ENCODE data around the gene WDR64.

WDR64 gene

DNA sequence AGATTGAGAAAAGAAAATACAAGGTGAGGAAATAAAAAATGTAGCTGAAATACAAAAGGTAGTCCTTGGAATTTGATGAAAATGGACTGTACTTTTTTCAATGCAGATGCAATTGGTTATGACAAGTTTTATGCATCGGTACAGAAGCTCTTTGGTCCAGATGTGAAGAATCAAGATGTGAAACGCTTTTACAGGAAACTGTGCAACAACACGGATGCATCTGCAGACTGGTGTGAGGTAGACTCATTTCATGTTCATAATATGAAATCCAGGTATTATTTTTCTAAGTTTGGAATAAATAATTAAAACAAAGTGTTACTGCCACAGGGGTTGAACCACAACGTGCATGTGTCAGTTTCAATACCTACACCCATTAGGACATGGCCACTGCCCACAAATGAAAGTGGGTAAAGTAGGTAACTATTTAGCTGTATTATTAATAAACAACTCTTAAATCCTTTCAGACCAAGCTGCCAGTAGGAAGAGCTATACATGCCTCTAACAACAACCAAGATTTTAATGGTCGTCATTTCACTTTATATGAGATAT lies 8.4 kb downstream of the WDR64 start:
- Histone ChIP-seq H3K27me3 (ENCODE audit: control insufficient read depth, insufficient read depth, low read length) (no peaks in the 10 kb centered on the region), H3K4me1 (no peaks in the 10 kb centered on the region), H3K4me2 (ENCODE audit: low read length) (no peak overlapping the region), H3K9ac (no peak overlapping the region), H3K4me3 (ENCODE audit: low read depth, low read length) (no peak overlapping the region), H2AFZ (no peak overlapping the region), H3K9me3 (ENCODE audit: control insufficient read depth, low read length) (no peaks in the 10 kb centered on the region), H3K79me2 (no peaks in the 10 kb centered on the region), H3K36me3 (ENCODE audit: control insufficient read depth, insufficient read depth, low read length) (no peaks in the 10 kb centered on the region), H3K27ac (no peak overlapping the region)
- TF ChIP-seq, protein P1, sequence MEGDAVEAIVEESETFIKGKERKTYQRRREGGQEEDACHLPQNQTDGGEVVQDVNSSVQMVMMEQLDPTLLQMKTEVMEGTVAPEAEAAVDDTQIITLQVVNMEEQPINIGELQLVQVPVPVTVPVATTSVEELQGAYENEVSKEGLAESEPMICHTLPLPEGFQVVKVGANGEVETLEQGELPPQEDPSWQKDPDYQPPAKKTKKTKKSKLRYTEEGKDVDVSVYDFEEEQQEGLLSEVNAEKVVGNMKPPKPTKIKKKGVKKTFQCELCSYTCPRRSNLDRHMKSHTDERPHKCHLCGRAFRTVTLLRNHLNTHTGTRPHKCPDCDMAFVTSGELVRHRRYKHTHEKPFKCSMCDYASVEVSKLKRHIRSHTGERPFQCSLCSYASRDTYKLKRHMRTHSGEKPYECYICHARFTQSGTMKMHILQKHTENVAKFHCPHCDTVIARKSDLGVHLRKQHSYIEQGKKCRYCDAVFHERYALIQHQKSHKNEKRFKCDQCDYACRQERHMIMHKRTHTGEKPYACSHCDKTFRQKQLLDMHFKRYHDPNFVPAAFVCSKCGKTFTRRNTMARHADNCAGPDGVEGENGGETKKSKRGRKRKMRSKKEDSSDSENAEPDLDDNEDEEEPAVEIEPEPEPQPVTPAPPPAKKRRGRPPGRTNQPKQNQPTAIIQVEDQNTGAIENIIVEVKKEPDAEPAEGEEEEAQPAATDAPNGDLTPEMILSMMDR (IDR thresholded peaks at IDR 0.05), result no peak

DNA sequence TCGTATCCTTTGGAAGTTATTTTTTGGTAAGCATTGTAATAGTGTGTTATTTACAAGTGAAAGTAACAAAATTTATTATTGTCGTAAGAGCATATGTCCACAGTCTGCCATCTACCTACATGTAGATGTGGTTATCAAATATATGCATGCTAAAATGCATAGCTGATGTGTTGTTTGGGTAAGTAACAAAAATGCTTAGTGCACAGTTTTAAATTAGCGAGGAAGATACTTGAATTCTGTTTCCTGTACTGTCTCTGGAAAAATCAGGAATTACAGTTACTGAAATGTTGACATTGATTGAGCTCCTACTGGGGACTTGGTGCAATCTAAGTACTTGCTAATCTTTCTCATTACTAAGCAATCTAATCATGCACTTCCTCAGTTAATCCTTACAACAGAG lies 14.3 kb downstream of the WDR64 start:
- no peaks in the 10 kb centered on the region for H3K9me3 ChIP-seq (ENCODE audit: control insufficient read depth, low read length)
- no peak overlapping the region for H3K4me3 ChIP-seq (ENCODE audit: low read depth, low read length)
- H3K4me2 ChIP-seq (ENCODE audit: low read length), result no peak overlapping the region
- H2AFZ ChIP-seq, result no peak overlapping the region
- no peak overlapping the region for H3K9ac ChIP-seq
- no peak overlapping the region for H3K27ac ChIP-seq
- H3K27me3 ChIP-seq (ENCODE audit: control insufficient read depth, insufficient read depth, low read length), result no peaks in the 10 kb centered on the region
- H3K4me1 ChIP-seq, result no peaks in the 10 kb centered on the region
- H3K36me3 ChIP-seq (ENCODE audit: control insufficient read depth, insufficient read depth, low read length), result no peaks in the 10 kb centered on the region
- H3K79me2 ChIP-seq, result no peaks in the 10 kb centered on the region
- TF ChIP-seq, protein P1 (IDR thresholded peaks at IDR 0.05), result no peak

DNA sequence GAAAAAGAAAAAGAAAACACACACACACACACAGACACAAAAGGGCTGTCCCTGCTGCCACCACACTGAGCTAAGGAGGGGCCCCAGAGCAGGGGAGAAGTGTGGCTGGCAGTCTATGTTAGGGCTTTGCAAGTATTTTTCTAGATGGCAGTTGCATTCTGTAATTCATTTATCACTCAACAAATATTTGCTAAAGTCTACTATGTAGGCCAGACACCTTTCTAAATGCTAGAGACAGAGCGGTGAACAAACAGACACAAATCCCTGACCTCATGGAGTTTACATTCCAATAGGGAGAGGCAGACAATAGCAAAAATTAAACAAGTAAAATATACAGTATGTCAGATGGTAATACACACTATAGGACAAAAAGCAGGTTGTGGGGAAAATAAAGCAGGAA lies 20.2 kb downstream of the WDR64 start:
- TF ChIP-seq, protein P1 (IDR thresholded peaks at IDR 0.05), result no peak
- no peak overlapping the region for H3K9ac ChIP-seq
- no peaks in the 10 kb centered on the region for H3K36me3 ChIP-seq (ENCODE audit: control insufficient read depth, insufficient read depth, low read length)
- no peak overlapping the region for H2AFZ ChIP-seq
- H3K27me3 ChIP-seq (ENCODE audit: control insufficient read depth, insufficient read depth, low read length), result no peaks in the 10 kb centered on the region
- no peak overlapping the region for H3K4me2 ChIP-seq (ENCODE audit: low read length)
- H3K9me3 ChIP-seq (ENCODE audit: control insufficient read depth, low read length), result no peaks in the 10 kb centered on the region
- H3K27ac ChIP-seq, result no peak overlapping the region
- no peaks in the 10 kb centered on the region for H3K79me2 ChIP-seq
- H3K4me1 ChIP-seq, result no peaks in the 10 kb centered on the region
- H3K4me3 ChIP-seq (ENCODE audit: low read depth, low read length), result no peak overlapping the region

DNA sequence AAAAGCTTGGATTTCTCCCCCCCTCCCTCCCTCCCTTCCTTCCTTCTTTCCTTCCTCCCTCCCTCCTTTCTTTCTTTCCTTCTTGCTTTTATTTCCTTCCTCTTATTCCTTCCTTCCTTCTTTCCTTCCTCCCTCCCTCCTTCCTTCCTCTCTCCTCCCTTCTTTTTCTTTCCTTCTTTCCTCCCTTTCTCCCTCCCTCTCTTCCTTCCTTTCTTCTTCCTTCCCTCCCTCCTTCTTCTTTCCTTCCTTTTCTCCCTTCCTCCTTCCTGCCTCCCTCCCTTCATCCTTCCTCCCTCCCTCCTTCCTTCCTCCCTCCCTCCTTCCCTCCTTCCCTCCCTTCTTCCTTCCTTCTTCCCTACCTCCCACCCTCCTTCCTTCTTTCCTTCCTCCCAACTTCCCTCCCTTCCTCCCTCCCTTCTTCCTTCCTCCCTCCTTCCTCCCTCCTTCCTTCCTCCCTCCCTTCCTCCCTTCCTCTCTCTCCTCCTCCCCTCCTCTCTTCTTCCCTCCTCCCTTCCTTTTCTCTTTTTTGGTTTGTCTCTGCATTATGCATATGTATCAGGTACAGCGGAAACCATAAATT lies 22.8 kb downstream of the WDR64 start:
- Histone ChIP-seq H3K79me2 (no peaks in the 10 kb centered on the region), H3K9ac (no peak overlapping the region), H3K36me3 (ENCODE audit: control insufficient read depth, insufficient read depth, low read length) (no peaks in the 10 kb centered on the region), H2AFZ (no peak overlapping the region), H3K9me3 (ENCODE audit: control insufficient read depth, low read length) (no peaks in the 10 kb centered on the region), H3K4me2 (ENCODE audit: low read length) (no peak overlapping the region), H3K27ac (no peak overlapping the region), H3K4me3 (ENCODE audit: low read depth, low read length) (no peak overlapping the region), H3K4me1 (no peaks in the 10 kb centered on the region), H3K27me3 (ENCODE audit: control insufficient read depth, insufficient read depth, low read length) (no peaks in the 10 kb centered on the region)
- TF ChIP-seq, protein P1 (IDR thresholded peaks at IDR 0.05), result no peak

DNA sequence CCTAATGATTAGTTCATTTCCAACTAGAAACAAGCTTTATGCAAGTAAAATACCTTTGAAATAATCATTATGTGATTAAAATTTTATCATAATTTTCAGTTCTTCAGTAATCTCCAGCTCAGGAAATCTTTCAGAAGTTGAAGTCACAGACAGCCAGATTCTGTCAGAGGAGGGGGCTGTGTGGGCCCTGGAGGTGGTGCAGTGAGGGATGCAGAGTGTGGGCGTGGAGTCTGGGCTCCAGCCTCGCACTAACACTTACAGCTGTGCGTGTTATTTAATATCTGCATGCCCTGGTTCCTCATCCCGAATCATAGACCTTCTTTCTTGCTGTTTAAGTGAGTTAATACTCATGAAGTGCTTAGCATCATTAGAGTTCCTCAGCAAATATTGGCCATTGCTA lies 23.9 kb downstream of the WDR64 start:
- no peaks in the 10 kb centered on the region for H3K79me2 ChIP-seq
- TF ChIP-seq, protein P1 (IDR thresholded peaks at IDR 0.05), result no peak

More for the DNA sequence above, 23.9 kb downstream of the WDR64 start:
- no peaks in the 10 kb centered on the region for H3K4me1 ChIP-seq
- H3K36me3 ChIP-seq (ENCODE audit: control insufficient read depth, insufficient read depth, low read length), result no peaks in the 10 kb centered on the region
- H3K27ac ChIP-seq, result no peak overlapping the region
- no peaks in the 10 kb centered on the region for H3K9me3 ChIP-seq (ENCODE audit: control insufficient read depth, low read length)
- no peak overlapping the region for H3K9ac ChIP-seq
- no peak overlapping the region for H3K4me2 ChIP-seq (ENCODE audit: low read length)
- no peak overlapping the region for H3K4me3 ChIP-seq (ENCODE audit: low read depth, low read length)
- no peak overlapping the region for H2AFZ ChIP-seq
- no peaks in the 10 kb centered on the region for H3K27me3 ChIP-seq (ENCODE audit: control insufficient read depth, insufficient read depth, low read length)
